ENCODE measurements around the gene CNTNAP1.
A peak's percentile ranks its signal among the peaks of the same experiment; 100 is the strongest.

Gene CNTNAP1

DNA sequence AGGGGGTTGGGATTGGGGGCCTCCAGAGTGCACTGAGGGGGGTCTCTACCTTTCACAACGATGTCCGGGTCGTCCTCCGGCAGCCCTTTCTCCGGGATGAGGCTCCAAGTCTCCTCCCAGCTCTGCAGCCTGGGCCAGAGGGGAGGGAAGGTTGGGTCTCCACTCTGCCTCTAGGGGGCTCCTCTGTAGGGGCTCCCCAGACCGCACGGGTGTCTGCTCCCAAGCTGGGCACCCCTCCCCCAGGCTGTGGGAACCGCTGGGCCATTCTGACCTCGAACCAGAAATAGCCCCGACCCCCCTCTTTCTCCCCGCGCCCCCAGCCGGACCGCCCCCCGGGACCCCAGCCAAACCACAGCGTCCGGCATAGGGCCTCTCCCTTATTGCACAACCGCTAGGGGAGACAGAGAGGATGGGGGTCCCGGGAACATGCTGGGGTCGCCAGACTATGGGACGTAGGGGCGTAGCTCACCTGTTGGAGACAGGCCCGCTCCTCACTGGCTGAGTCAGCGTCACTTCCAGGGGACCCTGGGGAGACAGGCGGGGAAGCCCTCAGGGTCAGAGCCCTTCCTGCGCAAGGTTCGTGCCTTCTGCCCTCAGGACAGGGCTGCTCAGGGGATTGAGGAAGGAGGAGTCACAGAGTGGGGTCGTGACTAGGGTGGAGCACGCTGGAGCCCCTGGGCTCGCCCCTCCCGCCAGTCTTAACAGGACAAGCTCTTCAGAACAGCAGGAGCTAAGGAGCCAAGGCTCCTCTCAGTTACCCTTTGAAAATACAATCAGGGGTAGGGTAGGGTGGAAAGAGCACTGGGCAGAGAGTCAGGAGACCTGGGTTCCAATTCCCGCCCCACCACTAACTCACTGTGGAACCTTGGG, 8.2 kb upstream of the CNTNAP1 start:
- H3K27ac ChIP-seq = peak overlapping the region; percentile 99
- TF ChIP-seq, protein P1, sequence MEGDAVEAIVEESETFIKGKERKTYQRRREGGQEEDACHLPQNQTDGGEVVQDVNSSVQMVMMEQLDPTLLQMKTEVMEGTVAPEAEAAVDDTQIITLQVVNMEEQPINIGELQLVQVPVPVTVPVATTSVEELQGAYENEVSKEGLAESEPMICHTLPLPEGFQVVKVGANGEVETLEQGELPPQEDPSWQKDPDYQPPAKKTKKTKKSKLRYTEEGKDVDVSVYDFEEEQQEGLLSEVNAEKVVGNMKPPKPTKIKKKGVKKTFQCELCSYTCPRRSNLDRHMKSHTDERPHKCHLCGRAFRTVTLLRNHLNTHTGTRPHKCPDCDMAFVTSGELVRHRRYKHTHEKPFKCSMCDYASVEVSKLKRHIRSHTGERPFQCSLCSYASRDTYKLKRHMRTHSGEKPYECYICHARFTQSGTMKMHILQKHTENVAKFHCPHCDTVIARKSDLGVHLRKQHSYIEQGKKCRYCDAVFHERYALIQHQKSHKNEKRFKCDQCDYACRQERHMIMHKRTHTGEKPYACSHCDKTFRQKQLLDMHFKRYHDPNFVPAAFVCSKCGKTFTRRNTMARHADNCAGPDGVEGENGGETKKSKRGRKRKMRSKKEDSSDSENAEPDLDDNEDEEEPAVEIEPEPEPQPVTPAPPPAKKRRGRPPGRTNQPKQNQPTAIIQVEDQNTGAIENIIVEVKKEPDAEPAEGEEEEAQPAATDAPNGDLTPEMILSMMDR (IDR thresholded peaks at IDR 0.05) = peak; percentile 19; the same call in 1 of the 2 replicates
- TF ChIP-seq ZFX (IDR thresholded peaks at IDR 0.05; ENCODE audit: borderline replicate concordance) = no peak

DNA sequence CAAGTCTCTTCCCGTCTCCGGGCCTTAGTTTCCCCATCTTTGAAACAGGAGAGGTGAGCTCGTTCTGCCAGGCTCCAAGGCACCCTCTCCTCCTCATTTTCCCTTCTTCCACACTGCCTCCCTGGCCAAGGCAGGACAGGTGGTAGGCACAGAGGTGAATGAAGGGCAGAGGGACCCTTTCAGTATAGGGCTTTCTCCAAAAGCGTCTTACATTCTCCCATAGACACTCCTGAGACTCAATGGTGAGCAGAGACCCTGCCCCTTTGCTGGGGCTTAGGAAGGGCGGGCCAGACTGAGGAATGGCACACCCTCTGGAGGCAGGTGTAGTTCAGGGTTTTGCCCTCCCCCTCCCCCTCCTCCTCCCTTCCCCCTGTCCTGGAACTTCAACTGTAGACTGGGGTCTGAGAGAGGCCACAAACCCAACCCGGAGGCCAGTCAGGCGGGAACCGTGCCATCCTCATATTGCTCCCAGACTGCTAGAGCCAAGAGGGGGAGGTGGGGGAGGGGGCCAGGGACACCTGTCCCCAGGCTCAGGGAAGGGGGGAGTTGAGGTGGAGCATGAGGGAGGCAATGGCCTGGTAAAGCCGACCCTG, 7.5 kb upstream of the CNTNAP1 start:
- peak overlapping the region; percentile 99 for H3K27ac ChIP-seq
- TF ChIP-seq, protein P1 (IDR thresholded peaks at IDR 0.05) = no peak
- no peak for TF ChIP-seq ZFX (IDR thresholded peaks at IDR 0.05; ENCODE audit: borderline replicate concordance)

DNA sequence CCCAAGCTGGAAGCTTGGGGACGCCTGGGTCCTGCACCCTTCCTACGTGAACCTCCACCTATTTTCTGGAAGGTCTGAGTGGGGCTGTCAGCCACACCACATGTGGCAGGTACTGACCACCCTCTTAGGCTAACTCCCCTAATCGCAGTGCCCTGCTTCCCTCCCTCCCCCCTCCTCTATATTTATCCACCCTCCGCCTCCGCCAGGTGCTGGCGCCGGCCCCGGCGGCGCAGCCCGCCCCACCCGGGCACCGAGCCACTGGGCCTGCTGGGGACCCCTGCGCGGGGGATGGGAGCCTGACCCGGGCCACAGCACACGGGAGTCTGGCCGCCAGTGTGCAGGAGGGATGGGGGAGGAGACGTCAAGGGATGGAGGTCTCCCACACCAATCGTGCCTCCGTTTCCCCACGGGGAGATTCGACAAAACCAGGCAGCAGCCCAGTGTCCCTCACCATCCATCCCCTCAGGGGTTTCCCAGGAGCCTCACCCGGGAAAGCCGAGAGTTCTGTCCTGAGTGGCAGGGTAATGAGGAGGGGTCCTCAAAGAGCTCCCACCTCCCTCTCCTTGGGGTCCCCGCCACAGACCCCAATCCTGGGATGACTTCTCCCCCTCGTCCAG, 6.9 kb upstream of the CNTNAP1 start:
- TF ChIP-seq, protein P1 (IDR thresholded peaks at IDR 0.05) = no peak
- TF ChIP-seq ZFX (IDR thresholded peaks at IDR 0.05; ENCODE audit: borderline replicate concordance) = no peak
- peak overlapping the region; percentile 99 for H3K27ac ChIP-seq

DNA sequence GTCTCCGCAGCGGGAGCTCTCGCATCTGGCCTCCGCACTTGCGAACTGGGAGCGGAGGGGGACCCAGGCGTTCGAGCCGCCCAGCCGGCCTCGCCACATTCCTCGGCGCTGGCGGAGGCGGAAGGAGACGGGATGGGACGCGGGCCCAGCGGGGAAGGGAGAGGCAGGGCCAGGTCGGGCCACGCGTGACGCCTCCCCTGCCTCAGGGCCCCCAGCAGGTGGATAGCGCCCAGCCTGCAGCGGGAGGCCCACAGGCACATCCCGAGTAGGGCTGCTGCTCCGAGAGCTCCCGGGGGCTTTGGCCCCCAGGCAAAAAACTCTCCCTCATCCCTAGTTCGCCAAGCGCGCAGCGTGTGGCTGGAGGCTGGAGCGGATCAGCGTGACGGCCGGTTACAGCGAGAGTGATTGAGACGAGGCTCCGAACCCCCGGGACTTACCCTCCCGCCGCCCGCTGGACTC, 6.3 kb upstream of the CNTNAP1 start:
- no peak for TF ChIP-seq ZFX (IDR thresholded peaks at IDR 0.05; ENCODE audit: borderline replicate concordance)
- TF ChIP-seq, protein P1 (IDR thresholded peaks at IDR 0.05) = no peak
- peak overlapping the region; percentile 99 for H3K27ac ChIP-seq

DNA sequence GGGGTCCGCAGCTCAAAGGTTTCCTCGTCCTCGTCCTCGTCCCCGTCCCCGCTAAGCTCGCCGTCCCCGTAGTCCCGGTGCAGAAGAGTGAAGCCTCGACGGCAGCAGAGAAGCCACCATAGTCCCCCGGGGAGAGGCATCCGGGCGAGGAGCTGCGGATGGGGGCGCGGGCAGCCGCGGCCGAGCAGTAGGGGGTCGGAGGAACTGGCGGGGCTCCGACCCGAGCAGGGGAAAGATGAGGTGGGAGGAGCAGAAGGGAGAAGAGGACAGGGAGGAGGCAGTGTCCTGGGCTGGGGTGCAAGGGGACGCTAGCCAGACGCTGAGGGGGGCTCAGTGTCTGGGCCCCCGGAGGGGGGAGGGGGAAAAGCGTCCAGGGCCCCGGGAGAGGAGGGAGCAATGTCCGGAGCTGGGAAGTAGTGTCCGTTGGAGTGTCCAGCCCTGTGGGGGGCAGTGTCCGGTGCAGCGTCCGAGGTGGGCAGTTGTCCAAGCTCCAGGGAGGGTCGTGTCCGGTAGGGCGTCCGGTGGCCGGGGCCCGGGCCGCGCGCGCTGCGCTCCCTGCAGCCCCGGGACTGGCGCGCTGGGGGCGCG, 5.8 kb upstream of the CNTNAP1 start, which contains the start of gene PLEKHH3:
PLEKHH3 (minus strand) TSS at position 571 of the 588 bp plus-strand sequence; CDS start at position 140, 431 bp downstream.
- TF ChIP-seq, protein P1 (IDR thresholded peaks at IDR 0.05) = peak; percentile 26; the same call in 1 of the 2 replicates
- no peak for TF ChIP-seq ZFX (IDR thresholded peaks at IDR 0.05; ENCODE audit: borderline replicate concordance)
- H3K27ac ChIP-seq = peak within 1 kb of the TSS; percentile 99

DNA sequence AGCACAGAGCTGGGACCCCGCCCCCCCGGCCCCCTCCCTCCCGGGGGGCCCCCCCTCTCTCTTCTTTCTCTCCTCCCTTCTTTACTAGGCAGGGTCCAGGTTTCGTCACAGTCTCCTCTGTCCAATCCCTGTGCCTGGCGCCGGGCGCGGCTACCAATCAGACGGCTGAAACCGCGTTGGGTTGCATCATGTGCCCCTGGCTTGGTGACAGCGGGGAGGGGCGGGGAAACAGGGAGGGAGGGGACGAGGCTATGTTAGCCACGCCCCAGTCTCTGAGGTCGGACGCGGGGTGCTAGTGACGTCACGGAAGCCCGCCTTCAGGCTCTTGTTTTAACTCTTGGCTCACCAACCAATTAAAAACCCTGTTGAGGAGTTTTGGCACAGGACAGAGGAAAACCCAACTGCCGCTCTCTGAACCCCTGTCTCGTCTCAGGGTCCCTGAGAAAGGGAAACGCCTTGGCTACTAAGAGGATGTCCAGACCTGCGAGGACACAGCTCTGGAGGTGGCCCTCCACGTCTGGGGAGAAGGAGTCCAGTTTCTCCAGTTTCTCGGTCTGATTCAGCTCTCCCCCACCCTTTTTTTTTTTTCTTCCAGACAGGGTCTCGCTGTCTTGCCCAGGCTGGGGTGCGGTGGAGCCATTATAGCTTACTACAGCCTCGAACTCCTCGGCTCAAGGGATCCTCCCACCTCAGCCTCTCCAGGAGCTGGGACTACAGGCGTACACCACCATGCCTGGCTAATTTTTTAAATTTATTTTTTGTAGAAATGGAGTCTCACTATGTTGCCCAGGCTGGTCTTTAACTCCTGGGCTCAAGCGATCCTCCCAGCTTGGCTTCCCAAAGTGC, 5.1 kb upstream of the CNTNAP1 start:
- no peak for TF ChIP-seq ZFX (IDR thresholded peaks at IDR 0.05; ENCODE audit: borderline replicate concordance)
- TF ChIP-seq, protein P1 (IDR thresholded peaks at IDR 0.05) = no peak
- peak overlapping the region; percentile 99 for H3K27ac ChIP-seq

All from 22Rv1 (cell line).